Brain (organoid and tissue), 1 donor: ENCODE results near the gene SSU72. TPM values are rescaled to one million over a fixed set of nuclear protein-coding genes. Genes with fewer than 3 reads are reported as not detected.

Experiments
- polyA plus RNA-seq: library from polyadenylated mRNA; stranded (reverse); fragments of 350-450 nt; fragmentation: Illumina TruSeq; extraction: RNeasy Lipid Tissue Mini Kit (QIAGEN cat#74804); gene quantifications from one replicate; pipeline ENCODE4 v1.2.3, GENCODE V29; 2015; ENCODE audit warnings: low read depth, low replicate concordance; ENCODE audit not compliant: insufficient read depth

SSU72 gene
- polyA plus RNA-seq, 1 donor from 2014 or later, result 231 TPM

Other genes starting within 250 kb of the SSU72 start
- gene TAS1R3, start 243.6 kb downstream of the SSU72 start, polyA plus RNA-seq, result 0.24 TPM
- gene DVL1, start 225.4 kb downstream of the SSU72 start, polyA plus RNA-seq, result 61.7 TPM
- 10.2 TPM for gene MXRA8, start 216.3 kb downstream of the SSU72 start, polyA plus RNA-seq
- gene AURKAIP1, start 199.7 kb downstream of the SSU72 start, polyA plus RNA-seq, result 217 TPM
- gene CCNL2, start 175.5 kb downstream of the SSU72 start, polyA plus RNA-seq, result 19.4 TPM
- gene MRPL20, start 167.6 kb downstream of the SSU72 start, polyA plus RNA-seq, result 152 TPM
- 54.3 TPM for gene ANKRD65, start 153.6 kb downstream of the SSU72 start, polyA plus RNA-seq
- 108 TPM for gene VWA1, start 139.2 kb downstream of the SSU72 start, polyA plus RNA-seq
- gene ATAD3C, start 125.2 kb downstream of the SSU72 start, polyA plus RNA-seq, result 10.3 TPM
- gene ATAD3B, start 103.1 kb downstream of the SSU72 start, polyA plus RNA-seq, result 2.9 TPM
- gene ATAD3A, start 62.7 kb downstream of the SSU72 start, polyA plus RNA-seq, result 47.5 TPM
- gene TMEM240, start 34.2 kb downstream of the SSU72 start, polyA plus RNA-seq, result 33.9 TPM
- 21.7 TPM for gene FNDC10, start 25.3 kb upstream of the SSU72 start, polyA plus RNA-seq
- 27.2 TPM for gene MIB2, start 40.6 kb upstream of the SSU72 start, polyA plus RNA-seq
- not detected for gene MMP23B, start 57.3 kb upstream of the SSU72 start, polyA plus RNA-seq
- 46.9 TPM for gene CDK11B, start 84.1 kb upstream of the SSU72 start, polyA plus RNA-seq
- gene SLC35E2B, start 117.9 kb upstream of the SSU72 start, polyA plus RNA-seq, result 30.7 TPM
- gene CDK11A, start 149.5 kb upstream of the SSU72 start, polyA plus RNA-seq, result 15.5 TPM
- gene NADK, start 203.6 kb upstream of the SSU72 start, polyA plus RNA-seq, result 27.7 TPM